Choroid plexus epithelial cell (primary cell): Measurements from ENCODE around the gene TWIST1.

ENCODE experiments used
- DNase-seq: peaks from one replicate; pipeline ENCODE4 v3.0.0-alpha.2; 2010; ENCODE audit warnings: low read depth
- H3K4me3 ChIP-seq: 2 replicates; pipeline ENCODE4 v1.5.1; 2011; ENCODE audit warnings: low read depth, mild to moderate bottlenecking, control low read depth, low read length, moderate library complexity
- CTCF ChIP-seq: conservative IDR thresholded peaks from 2 replicates; pipeline ENCODE4 v1.5.1; 2011; ENCODE audit warnings: low read depth, mild to moderate bottlenecking, control low read depth, inconsistent platforms, low read length, moderate library complexity

TWIST1 gene

DNA sequence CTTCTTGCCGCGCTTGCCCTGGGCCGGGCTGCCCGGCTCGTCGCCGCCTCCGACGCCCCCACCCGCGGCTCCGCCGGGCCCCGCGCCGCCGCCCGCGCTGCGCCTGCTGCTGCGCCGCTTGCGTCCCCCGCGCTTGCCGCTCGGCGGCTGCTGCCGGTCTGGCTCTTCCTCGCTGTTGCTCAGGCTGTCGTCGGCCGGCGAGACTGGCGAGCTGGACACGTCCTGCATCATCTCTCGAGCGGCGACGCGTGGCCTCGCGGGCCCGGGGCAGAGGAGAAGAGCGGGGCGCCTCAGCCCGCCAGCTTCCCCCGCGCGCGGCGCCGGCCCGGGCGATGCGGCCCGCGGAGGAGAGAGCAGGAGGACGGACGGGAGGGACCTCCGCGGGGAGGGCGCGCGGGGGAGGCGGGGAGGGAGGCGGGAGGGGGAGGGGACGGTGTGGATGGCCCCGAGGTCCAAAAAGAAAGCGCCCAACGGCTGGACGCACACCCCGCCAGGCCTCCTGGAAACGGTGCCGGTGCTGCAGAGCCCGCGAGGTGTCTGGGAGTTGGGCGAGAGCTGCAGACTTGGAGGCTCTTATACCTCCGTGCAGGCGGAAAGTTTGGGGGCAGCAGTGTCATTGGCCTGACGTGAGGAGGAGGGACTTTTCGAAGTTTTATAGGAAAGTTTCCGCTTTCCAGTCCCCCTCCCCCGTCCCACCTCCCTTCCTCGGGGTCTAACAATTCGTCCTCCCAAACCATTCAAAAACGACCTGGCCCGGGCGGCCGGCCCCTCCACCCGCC is at the start of gene TWIST1:
Gene TWIST1, minus strand, starts transcription at position 546 of the 779 bp plus-strand sequence. Its CDS starts 315 bp downstream, at position 231.
- peak; percentile 99 for DNase-seq
- no peak for TF ChIP-seq CTCF
- peak within 1 kb of the TSS; percentile 99 for H3K4me3 ChIP-seq

DNA sequence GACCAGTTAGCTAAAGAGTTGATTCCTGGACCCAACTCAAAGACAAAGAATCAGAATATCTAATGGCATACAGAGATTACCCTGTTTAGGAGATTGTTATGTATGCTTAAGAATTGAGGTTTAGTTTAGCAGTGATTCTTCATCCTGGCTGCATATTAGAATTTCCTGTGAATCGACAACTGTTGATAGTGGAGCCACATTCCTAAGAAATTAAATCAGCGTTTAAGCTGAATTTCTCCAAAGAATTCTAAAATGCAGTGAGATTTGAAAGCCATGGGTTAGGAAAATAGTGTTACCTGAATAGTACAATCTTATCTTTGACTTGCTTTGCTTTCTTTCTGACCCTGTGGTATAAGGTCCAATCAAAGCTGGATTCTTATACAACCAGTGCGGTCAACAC is 44.2 kb upstream of the TWIST1 start:
- no peak for TF ChIP-seq CTCF
- no peak overlapping the region for H3K4me3 ChIP-seq
- peak; percentile 44 for DNase-seq

DNA sequence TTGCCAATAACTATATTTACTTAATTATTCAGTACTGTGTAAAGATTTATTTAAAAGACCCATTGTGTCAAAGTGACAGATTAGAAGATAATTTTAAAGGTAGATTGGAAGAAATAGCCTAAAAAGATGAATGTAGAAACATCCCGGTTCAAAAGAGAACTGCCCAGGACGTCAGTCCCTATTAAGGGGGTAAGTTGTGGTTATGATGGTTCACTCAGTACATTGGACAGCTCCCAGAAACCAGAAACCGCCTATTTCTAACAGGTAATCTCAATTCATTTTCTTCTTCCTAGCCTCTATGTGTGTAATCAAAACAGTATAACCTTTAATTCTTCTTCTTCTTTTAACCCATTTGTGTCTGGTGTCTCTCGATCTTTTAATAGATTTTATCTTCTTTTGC is 29.3 kb upstream of the TWIST1 start:
- no peak overlapping the region for H3K4me3 ChIP-seq
- DNase-seq = peak; percentile 58
- no peak for TF ChIP-seq CTCF

DNA sequence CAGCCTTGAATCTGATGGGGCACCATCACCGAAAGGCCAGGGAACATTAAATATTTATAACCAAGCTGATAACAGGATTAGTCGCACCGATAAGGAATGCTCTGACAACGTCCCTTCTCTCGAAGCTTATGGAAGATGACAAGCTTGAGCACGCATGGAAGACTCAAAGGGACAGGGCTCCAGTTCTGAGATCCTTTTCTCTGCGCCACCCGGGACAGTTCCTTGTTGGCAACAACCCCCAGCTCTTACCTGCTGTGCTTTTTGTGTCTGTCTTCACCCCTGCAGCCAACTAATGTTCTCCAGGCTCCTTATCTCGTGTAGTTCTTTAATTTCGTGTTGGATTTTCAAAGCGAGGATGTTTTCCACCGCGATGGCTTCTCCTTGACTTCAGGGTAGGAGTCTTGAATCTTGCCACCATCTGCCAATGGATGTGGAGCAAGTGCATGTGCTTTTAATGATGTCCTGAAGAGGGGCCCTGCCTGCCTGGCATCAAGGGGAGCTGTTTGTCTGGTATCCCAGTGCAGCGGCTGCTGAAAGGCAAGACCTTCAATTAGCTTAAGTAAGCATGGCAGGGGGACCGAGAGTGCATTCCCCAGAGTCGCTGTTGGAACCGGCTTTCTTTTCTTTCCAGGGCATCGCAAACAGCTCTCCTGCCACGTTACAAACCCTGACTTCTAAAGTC is 28.1 kb upstream of the TWIST1 start:
- no peak for DNase-seq
- H3K4me3 ChIP-seq = no peak overlapping the region
- TF ChIP-seq CTCF = no peak

GRCh38 chr7:19144661-19145433 is 27.4 kb upstream of the TWIST1 start, which contains the start of gene FERD3L:
TSS of gene FERD3L (minus strand) at chr7:19145421. CDS start at chr7:19145362, 59 bp downstream.
- no peak for DNase-seq
- no peak for TF ChIP-seq CTCF
- H3K4me3 ChIP-seq = peak within 1 kb of the TSS; percentile 35

DNA sequence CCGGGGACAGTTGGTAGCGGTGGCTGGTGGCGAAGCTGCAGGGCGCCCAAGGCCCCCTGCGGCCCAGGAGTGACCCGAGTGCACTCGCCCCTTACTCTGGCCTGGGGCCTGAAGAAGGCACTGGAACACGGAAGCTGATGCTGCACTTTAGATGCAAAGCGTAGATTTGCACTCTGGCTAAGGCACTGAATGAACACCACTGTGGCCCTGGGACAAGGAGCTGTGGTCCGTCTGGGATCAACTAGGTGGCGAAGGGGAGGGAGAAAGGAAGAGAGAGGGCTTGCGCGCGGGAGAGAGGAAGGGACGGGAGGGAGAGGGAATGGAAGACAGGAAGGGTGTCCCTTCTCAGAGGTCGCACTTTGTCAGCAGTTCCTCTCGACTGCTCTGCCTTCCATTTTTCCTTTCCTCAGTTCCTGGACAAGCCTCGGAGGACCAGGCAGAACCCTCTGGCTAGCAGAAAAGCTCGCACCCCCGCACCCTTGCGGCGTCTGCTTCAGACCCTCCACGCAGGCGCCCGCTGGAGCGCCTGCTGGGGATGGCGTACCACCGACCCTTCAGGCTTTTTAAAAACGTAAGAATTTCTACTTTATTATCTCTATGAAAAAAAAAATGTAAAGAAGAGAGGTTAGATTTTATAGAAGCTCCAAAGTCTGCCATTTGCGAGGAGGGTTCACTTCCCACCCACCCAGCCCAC is 26.6 kb upstream of the TWIST1 start:
- TF ChIP-seq CTCF = no peak
- DNase-seq = no peak
- H3K4me3 ChIP-seq = peak overlapping the region; percentile 35
